ENCODE results near the gene MMP17. TPM values are rescaled to one million over a fixed set of nuclear protein-coding genes. Genes with fewer than 3 reads are reported as not detected.
A peak's percentile ranks its signal among the peaks of the same experiment; 100 is the strongest.

The MMP17 gene
- total RNA-seq, 2 experiments from 2014 or later: 0.48 to 0.87 TPM

- DNase-seq: no peak
- CTCF ChIA-PET: no interaction called here
- intact Hi-C loops (cut with micrococcal nuclease): no loop called here
- Mint-ChIP-seq H3K27me3 (no peaks in the 10 kb centered on the region), H3K4me3 (no peak overlapping the region), H3K9me3 (no peaks in the 10 kb centered on the region), H3K27ac (no peak overlapping the region), H3K4me1 (ENCODE audit: low read depth) (no peaks in the 10 kb centered on the region), H3K36me3 (peaks cover 27% of the 10 kb centered on the region)
- POLR2A ChIA-PET: no interaction called here
Observed at GRCh38 chr12:131794573-131794972, 33.6 kb upstream of the MMP17 start.

GRCh38 chr12:131795064-131795463 lies 33.1 kb upstream of the MMP17 start:
- no peaks in the 10 kb centered on the region for H3K4me1 Mint-ChIP-seq (ENCODE audit: low read depth)
- no peak overlapping the region for H3K27ac Mint-ChIP-seq
- DNase-seq: no peak
- ChIA-PET POLR2A (no interaction called here), CTCF (no interaction called here)
- no peaks in the 10 kb centered on the region for H3K9me3 Mint-ChIP-seq
- no peaks in the 10 kb centered on the region for H3K27me3 Mint-ChIP-seq
- no peak overlapping the region for H3K4me3 Mint-ChIP-seq
- intact Hi-C loops (cut with micrococcal nuclease): no loop called here
- peaks cover 27% of the 10 kb centered on the region for H3K36me3 Mint-ChIP-seq

GRCh38 chr12:131795690-131796410 lies 32.3 kb upstream of the MMP17 start:
- no peaks in the 10 kb centered on the region for H3K9me3 Mint-ChIP-seq
- no peak overlapping the region for H3K27ac Mint-ChIP-seq
- no peaks in the 10 kb centered on the region for H3K27me3 Mint-ChIP-seq
- ChIA-PET POLR2A (no interaction called here), CTCF (no interaction called here)
- H3K4me1 Mint-ChIP-seq (ENCODE audit: low read depth): no peaks in the 10 kb centered on the region
- peaks cover 27% of the 10 kb centered on the region for H3K36me3 Mint-ChIP-seq
- intact Hi-C loops (cut with micrococcal nuclease): no loop called here
- no peak for DNase-seq
- H3K4me3 Mint-ChIP-seq: no peak overlapping the region

- Mint-ChIP-seq H3K4me3 (no peak overlapping the region), H3K9me3 (no peaks in the 10 kb centered on the region), H3K4me1 (ENCODE audit: low read depth) (no peaks in the 10 kb centered on the region), H3K27ac (no peak overlapping the region), H3K27me3 (no peaks in the 10 kb centered on the region), H3K36me3 (peaks cover 28% of the 10 kb centered on the region)
- CTCF ChIA-PET: no interaction called here
- POLR2A ChIA-PET: no interaction called here
- no peak for DNase-seq
- intact Hi-C loops (cut with micrococcal nuclease): no loop called here
Observed at GRCh38 chr12:131796411-131796736, 31.8 kb upstream of the MMP17 start.

- intact Hi-C loops (cut with micrococcal nuclease): no loop called here
- ChIA-PET CTCF (no interaction called here), POLR2A (no interaction called here)
- H3K4me3 Mint-ChIP-seq: no peak overlapping the region
- H3K36me3 Mint-ChIP-seq: peaks cover 32% of the 10 kb centered on the region
- DNase-seq: no peak
- H3K9me3 Mint-ChIP-seq: no peaks in the 10 kb centered on the region
- H3K27ac Mint-ChIP-seq: no peak overlapping the region
- no peaks in the 10 kb centered on the region for H3K4me1 Mint-ChIP-seq (ENCODE audit: low read depth)
- no peaks in the 10 kb centered on the region for H3K27me3 Mint-ChIP-seq
Observed at GRCh38 chr12:131796754-131797587, 31.2 kb upstream of the MMP17 start.

GRCh38 chr12:131797588-131797934 lies 30.6 kb upstream of the MMP17 start:
- Mint-ChIP-seq H3K4me1 (ENCODE audit: low read depth) (no peaks in the 10 kb centered on the region), H3K27ac (no peak overlapping the region), H3K9me3 (no peaks in the 10 kb centered on the region), H3K4me3 (no peak overlapping the region), H3K36me3 (peaks cover 34% of the 10 kb centered on the region), H3K27me3 (no peaks in the 10 kb centered on the region)
- CTCF ChIA-PET: no interaction called here
- intact Hi-C loops (cut with micrococcal nuclease): no loop called here
- POLR2A ChIA-PET: no interaction called here
- no peak for DNase-seq

- POLR2A ChIA-PET: no interaction called here
- H3K27me3 Mint-ChIP-seq: no peaks in the 10 kb centered on the region
- intact Hi-C loops (cut with micrococcal nuclease): no loop called here
- no peak overlapping the region for H3K27ac Mint-ChIP-seq
- H3K9me3 Mint-ChIP-seq: no peaks in the 10 kb centered on the region
- CTCF ChIA-PET: no interaction called here
- H3K36me3 Mint-ChIP-seq: peaks cover 34% of the 10 kb centered on the region
- no peaks in the 10 kb centered on the region for H3K4me1 Mint-ChIP-seq (ENCODE audit: low read depth)
- no peak for DNase-seq
- H3K4me3 Mint-ChIP-seq: no peak overlapping the region
Observed at GRCh38 chr12:131799195-131799594, 29.0 kb upstream of the MMP17 start.

- Mint-ChIP-seq H3K4me3 (no peak overlapping the region), H3K9me3 (no peaks in the 10 kb centered on the region), H3K27ac (no peak overlapping the region), H3K4me1 (ENCODE audit: low read depth) (no peaks in the 10 kb centered on the region), H3K36me3 (peaks cover 34% of the 10 kb centered on the region), H3K27me3 (no peaks in the 10 kb centered on the region)
- intact Hi-C loops (cut with micrococcal nuclease): no loop called here
- ChIA-PET CTCF (no interaction called here), POLR2A (no interaction called here)
- no peak for DNase-seq
Observed at GRCh38 chr12:131799828-131800593, 28.2 kb upstream of the MMP17 start.

- DNase-seq: no peak
- ChIA-PET CTCF (no interaction called here), POLR2A (no interaction called here)
- intact Hi-C loops (cut with micrococcal nuclease): no loop called here
- Mint-ChIP-seq H3K36me3 (peaks cover 34% of the 10 kb centered on the region), H3K27ac (peak overlapping the region; percentile 45), H3K27me3 (no peaks in the 10 kb centered on the region), H3K4me1 (ENCODE audit: low read depth) (no peaks in the 10 kb centered on the region), H3K9me3 (peaks cover 4% of the 10 kb centered on the region), H3K4me3 (no peak overlapping the region)
Observed at GRCh38 chr12:131800594-131801135, 27.5 kb upstream of the MMP17 start.

- intact Hi-C loops (cut with micrococcal nuclease): no loop called here
- CTCF ChIA-PET: no interaction called here
- POLR2A ChIA-PET: no interaction called here
- Mint-ChIP-seq H3K4me1 (ENCODE audit: low read depth) (no peaks in the 10 kb centered on the region), H3K9me3 (peaks cover 4% of the 10 kb centered on the region), H3K27ac (no peak overlapping the region), H3K4me3 (no peak overlapping the region), H3K36me3 (peaks cover 34% of the 10 kb centered on the region), H3K27me3 (no peaks in the 10 kb centered on the region)
- DNase-seq: no peak
Observed at GRCh38 chr12:131801254-131801866, 26.8 kb upstream of the MMP17 start.

GRCh38 chr12:131803961-131804521 lies 24.2 kb upstream of the MMP17 start:
- POLR2A ChIA-PET: no interaction called here
- no peak for DNase-seq
- no peak overlapping the region for H3K4me3 Mint-ChIP-seq
- intact Hi-C loops (cut with micrococcal nuclease): no loop called here
- no peaks in the 10 kb centered on the region for H3K4me1 Mint-ChIP-seq (ENCODE audit: low read depth)
- CTCF ChIA-PET: no interaction called here
- H3K27ac Mint-ChIP-seq: no peak overlapping the region
- H3K36me3 Mint-ChIP-seq: peaks cover 26% of the 10 kb centered on the region
- H3K27me3 Mint-ChIP-seq: no peaks in the 10 kb centered on the region
- peaks cover 4% of the 10 kb centered on the region for H3K9me3 Mint-ChIP-seq

- Mint-ChIP-seq H3K4me3 (no peak overlapping the region), H3K36me3 (peaks cover 12% of the 10 kb centered on the region), H3K9me3 (peaks cover 4% of the 10 kb centered on the region), H3K27ac (no peak overlapping the region), H3K4me1 (ENCODE audit: low read depth) (no peaks in the 10 kb centered on the region), H3K27me3 (no peaks in the 10 kb centered on the region)
- DNase-seq: no peak
- CTCF ChIA-PET: no interaction called here
- POLR2A ChIA-PET: no interaction called here
- intact Hi-C loops (cut with micrococcal nuclease): no loop called here
Observed at GRCh38 chr12:131805421-131805820, 22.8 kb upstream of the MMP17 start.
